ENCODE data around the gene RPS6KA1. TPM values are rescaled to one million over a fixed set of nuclear protein-coding genes. Genes with fewer than 3 reads are reported as not detected.

Gene RPS6KA1
- polyA plus RNA-seq, 1 donor (not counting 4 experiments of a cell fraction or from before 2014, with no cell fraction given): 65.9 TPM

DNA sequence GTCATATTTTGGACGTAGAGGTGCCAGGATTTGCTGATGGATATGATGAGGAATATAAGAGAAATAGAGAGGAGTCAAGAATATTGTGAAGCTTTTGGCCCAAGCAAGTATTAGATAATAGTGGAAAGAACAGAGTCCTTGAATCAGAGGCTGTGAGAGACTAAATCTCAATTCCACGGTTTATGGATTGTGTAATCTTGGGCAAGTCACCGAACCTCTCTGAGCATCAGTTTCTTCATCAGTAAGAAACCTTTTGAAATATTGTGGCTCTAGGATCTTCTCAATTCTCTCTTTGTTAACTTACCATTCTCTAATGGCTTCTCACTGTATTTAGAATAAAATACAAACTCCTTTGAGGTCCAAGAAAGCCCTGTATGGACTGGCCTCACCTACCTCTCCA lies 77.6 kb downstream of the RPS6KA1 start:
- Histone ChIP-seq H3K27ac (ENCODE audit: control insufficient read depth, insufficient read depth, low read length) (no peak overlapping the region), H4K20me1 (ENCODE audit: control insufficient read depth, extremely low read depth, insufficient read depth, low read length) (no peaks in the 10 kb centered on the region), H3K9me3 (ENCODE audit: control insufficient read depth, low read depth, low read length) (no peaks in the 10 kb centered on the region), H3K79me2 (ENCODE audit: control insufficient read depth, insufficient read depth, low read length) (no peaks in the 10 kb centered on the region), H3K4me3 (ENCODE audit: control insufficient read depth in 2 of 3, extremely low read depth in 1 of 3, insufficient read depth in 2 of 3, low read depth in 1 of 3, low read length in 3 of 3) (no peak overlapping the region), H3K36me3 (ENCODE audit: control insufficient read depth in 2 of 2, extremely low read depth in 1 of 2, insufficient read depth in 2 of 2, low read length in 2 of 2) (no peaks in the 10 kb centered on the region), H3K27me3 (ENCODE audit: control insufficient read depth, extremely low read depth, insufficient read depth, low read length) (no peaks in the 10 kb centered on the region), H3K4me2 (ENCODE audit: control insufficient read depth, extremely low read depth, insufficient read depth, low read depth, low read length) (no peak overlapping the region), H2AFZ (ENCODE audit: control insufficient read depth, low read length) (no peak overlapping the region), H3K9me1 (ENCODE audit: control insufficient read depth, extremely low read depth, insufficient read depth, low read length) (no peaks in the 10 kb centered on the region), H3K9ac (ENCODE audit: control insufficient read depth, extremely low read depth, insufficient read depth, low read length) (no peak overlapping the region), H3K4me1 (ENCODE audit: control insufficient read depth, extremely low read depth, insufficient read depth, low read length) (no peaks in the 10 kb centered on the region)
- FAIRE-seq (no peak), DNase-seq (ENCODE audit: low read depth, low spot score) (no peak)
- TF ChIP-seq, protein P1, sequence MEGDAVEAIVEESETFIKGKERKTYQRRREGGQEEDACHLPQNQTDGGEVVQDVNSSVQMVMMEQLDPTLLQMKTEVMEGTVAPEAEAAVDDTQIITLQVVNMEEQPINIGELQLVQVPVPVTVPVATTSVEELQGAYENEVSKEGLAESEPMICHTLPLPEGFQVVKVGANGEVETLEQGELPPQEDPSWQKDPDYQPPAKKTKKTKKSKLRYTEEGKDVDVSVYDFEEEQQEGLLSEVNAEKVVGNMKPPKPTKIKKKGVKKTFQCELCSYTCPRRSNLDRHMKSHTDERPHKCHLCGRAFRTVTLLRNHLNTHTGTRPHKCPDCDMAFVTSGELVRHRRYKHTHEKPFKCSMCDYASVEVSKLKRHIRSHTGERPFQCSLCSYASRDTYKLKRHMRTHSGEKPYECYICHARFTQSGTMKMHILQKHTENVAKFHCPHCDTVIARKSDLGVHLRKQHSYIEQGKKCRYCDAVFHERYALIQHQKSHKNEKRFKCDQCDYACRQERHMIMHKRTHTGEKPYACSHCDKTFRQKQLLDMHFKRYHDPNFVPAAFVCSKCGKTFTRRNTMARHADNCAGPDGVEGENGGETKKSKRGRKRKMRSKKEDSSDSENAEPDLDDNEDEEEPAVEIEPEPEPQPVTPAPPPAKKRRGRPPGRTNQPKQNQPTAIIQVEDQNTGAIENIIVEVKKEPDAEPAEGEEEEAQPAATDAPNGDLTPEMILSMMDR (optimal IDR thresholded peaks at IDR 0.05 in 1 of 3, IDR thresholded peaks at IDR 0.05 in 1 of 3, conservative IDR thresholded peaks at IDR 0.05 in 1 of 3; ENCODE audit: extremely low read depth in 1 of 3, insufficient read depth in 2 of 3, low read length in 3 of 3): no peak
- TF ChIP-seq EZH2 (IDR thresholded peaks at IDR 0.05; ENCODE audit: low read length): no peak
- dilution Hi-C loops (cut with MboI; ENCODE audit: extremely low pct_ligation_motif_present, low sequenced_read_pairs): no loop called here

DNA sequence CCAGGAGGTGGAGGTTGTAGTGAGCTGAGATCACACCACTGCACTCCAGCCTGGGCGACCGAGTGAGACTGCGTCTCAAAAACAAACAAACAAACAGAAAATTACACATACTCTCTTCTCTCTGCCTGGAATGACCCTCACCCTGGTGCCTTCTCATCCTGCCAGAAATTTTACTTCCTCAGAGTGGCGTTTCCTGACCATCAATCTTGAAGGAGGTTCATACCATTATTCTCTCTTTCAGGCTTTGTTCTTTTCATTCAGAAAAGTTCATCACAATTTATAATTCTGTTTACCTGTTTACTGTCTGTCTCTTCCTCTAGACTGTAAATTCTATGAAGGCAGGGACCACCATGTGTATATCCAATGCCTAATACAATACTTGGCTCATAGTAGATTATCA lies 79.3 kb downstream of the RPS6KA1 start:
- no peak overlapping the region for H2AFZ ChIP-seq (ENCODE audit: control insufficient read depth, low read length)
- H3K4me1 ChIP-seq (ENCODE audit: control insufficient read depth, extremely low read depth, insufficient read depth, low read length): no peaks in the 10 kb centered on the region
- H4K20me1 ChIP-seq (ENCODE audit: control insufficient read depth, extremely low read depth, insufficient read depth, low read length): no peaks in the 10 kb centered on the region
- TF ChIP-seq, protein P1 (optimal IDR thresholded peaks at IDR 0.05 in 1 of 3, IDR thresholded peaks at IDR 0.05 in 1 of 3, conservative IDR thresholded peaks at IDR 0.05 in 1 of 3; ENCODE audit: extremely low read depth in 1 of 3, insufficient read depth in 2 of 3, low read length in 3 of 3): no peak
- TF ChIP-seq EZH2 (IDR thresholded peaks at IDR 0.05; ENCODE audit: low read length): no peak
- no peak overlapping the region for H3K4me3 ChIP-seq (ENCODE audit: control insufficient read depth in 2 of 3, extremely low read depth in 1 of 3, insufficient read depth in 2 of 3, low read depth in 1 of 3, low read length in 3 of 3)
- DNase-seq (ENCODE audit: low read depth, low spot score) (no peak), FAIRE-seq (no peak)
- no peaks in the 10 kb centered on the region for H3K9me3 ChIP-seq (ENCODE audit: control insufficient read depth, low read depth, low read length)
- H3K27ac ChIP-seq (ENCODE audit: control insufficient read depth, insufficient read depth, low read length): no peak overlapping the region
- dilution Hi-C loops (cut with MboI; ENCODE audit: extremely low pct_ligation_motif_present, low sequenced_read_pairs): no loop called here
- H3K9me1 ChIP-seq (ENCODE audit: control insufficient read depth, extremely low read depth, insufficient read depth, low read length): no peaks in the 10 kb centered on the region
- no peaks in the 10 kb centered on the region for H3K27me3 ChIP-seq (ENCODE audit: control insufficient read depth, extremely low read depth, insufficient read depth, low read length)
- H3K79me2 ChIP-seq (ENCODE audit: control insufficient read depth, insufficient read depth, low read length): no peaks in the 10 kb centered on the region
- H3K4me2 ChIP-seq (ENCODE audit: control insufficient read depth, extremely low read depth, insufficient read depth, low read depth, low read length): no peak overlapping the region
- H3K36me3 ChIP-seq (ENCODE audit: control insufficient read depth in 2 of 2, extremely low read depth in 1 of 2, insufficient read depth in 2 of 2, low read length in 2 of 2): no peaks in the 10 kb centered on the region
- H3K9ac ChIP-seq (ENCODE audit: control insufficient read depth, extremely low read depth, insufficient read depth, low read length): no peak overlapping the region
